WTC11 (cell line): ENCODE results near the gene CELF1. TPM values are rescaled to one million over a fixed set of nuclear protein-coding genes. Genes with fewer than 3 reads are reported as not detected.

Experiments used
- ATAC-seq: fragments of 200-7000 bp; cut with Tn5 transposase; 2 replicates; pipeline ENCODE4 v1.10.0; 2021; ENCODE audit warnings: mild to moderate bottlenecking, moderate library complexity
- CTCF ChIA-PET: fragments of 300-600 bp; sonication (Branson Sonifier 250); formaldehyde crosslinking; loops from one replicate; lab custom pipeline; 2021; ENCODE audit warnings: antibody characterized with exemption; lab: Charles Lee
- POLR2A ChIA-PET: fragments of 350-600 bp; sonication (Branson Sonifier 250); formaldehyde crosslinking; loops from one replicate; lab custom pipeline; 2021; ENCODE audit warnings: antibody characterized with exemption; lab: Charles Lee
- DNase-seq: peaks from one replicate; pipeline ENCODE4 v3.0.0; 2021; ENCODE audit warnings: low spot score
- H3K27ac Mint-ChIP-seq: 2 replicates; pipeline ENCODE4 v1.8.0; 2021; ENCODE audit warnings: mixed read lengths
- H3K27me3 Mint-ChIP-seq: 2 replicates; pipeline ENCODE4 v1.8.0; 2021; ENCODE audit warnings: low read depth, mild to moderate bottlenecking, moderate library complexity, mixed read lengths
- H3K36me3 Mint-ChIP-seq: 2 replicates; pipeline ENCODE4 v1.8.0; 2021; ENCODE audit warnings: mixed read lengths
- H3K4me1 Mint-ChIP-seq: 2 replicates; pipeline ENCODE4 v1.8.0; 2022; ENCODE audit warnings: mixed read lengths
- H3K4me3 Mint-ChIP-seq: 2 replicates; pipeline ENCODE4 v1.8.0; 2021; ENCODE audit warnings: mild to moderate bottlenecking, moderate library complexity, mixed read lengths
- H3K9me3 Mint-ChIP-seq: 2 replicates; pipeline ENCODE4 v1.8.0; 2021; ENCODE audit warnings: mixed read lengths
- ATF1 ChIP-seq: sonication (generic); formaldehyde crosslinking; IDR thresholded peaks from 2 replicates; pipeline ENCODE4 v1.8.1; 2023; ENCODE audit warnings: mild to moderate bottlenecking, moderate library complexity, missing genetic modification reagents
- CREB1 ChIP-seq: sonication (generic); formaldehyde crosslinking; IDR thresholded peaks from 2 replicates; pipeline ENCODE4 v1.8.0; 2023; ENCODE audit warnings: mild to moderate bottlenecking, missing genetic modification reagents
- FOXP1 ChIP-seq: sonication (generic); formaldehyde crosslinking; IDR thresholded peaks from 2 replicates; pipeline ENCODE4 v1.8.0; 2022; ENCODE audit warnings: missing genetic modification reagents, mild to moderate bottlenecking, moderate library complexity, borderline replicate concordance
- GABPB1 ChIP-seq: sonication (generic); formaldehyde crosslinking; IDR thresholded peaks from 2 replicates; pipeline ENCODE4 v1.8.1; 2023; ENCODE audit warnings: mild to moderate bottlenecking, missing genetic modification reagents
- JAZF1 ChIP-seq: fragments of 250-450 bp; sonication (Bioruptor Pico); IDR thresholded peaks from 2 replicates; pipeline ENCODE4 v1.9.0; 2021; ENCODE audit warnings: moderate library complexity, mild to moderate bottlenecking, inconsistent platforms
- NFATC4 ChIP-seq: fragments of 250-450 bp; sonication (Bioruptor Pico); IDR thresholded peaks from 2 replicates; pipeline ENCODE4 v1.9.0; 2021; ENCODE audit warnings: mild to moderate bottlenecking
- NFYB ChIP-seq: sonication (generic); formaldehyde crosslinking; conservative IDR thresholded peaks from 2 replicates; pipeline ENCODE4 v1.8.0; 2022; ENCODE audit warnings: low read depth, missing genetic modification reagents
- SOX15 ChIP-seq: fragments of 250-450 bp; sonication (Bioruptor Pico); IDR thresholded peaks from 2 replicates; pipeline ENCODE4 v1.9.0; 2021; ENCODE audit warnings: mild to moderate bottlenecking
- SP1 ChIP-seq: sonication (generic); formaldehyde crosslinking; conservative IDR thresholded peaks from 2 replicates; pipeline ENCODE4 v1.8.1; 2022; ENCODE audit warnings: missing genetic modification reagents
- ZNF317 ChIP-seq: sonication (generic); formaldehyde crosslinking; IDR thresholded peaks from 2 replicates; pipeline ENCODE4 v1.8.1; 2023; ENCODE audit warnings: low read depth, mild to moderate bottlenecking, moderate library complexity, missing genetic modification reagents, borderline replicate concordance
- ZNF671 ChIP-seq: fragments of 250-450 bp; sonication (Bioruptor Pico); IDR thresholded peaks from 2 replicates; pipeline ENCODE4 v1.8.0; 2021; ENCODE audit warnings: mild to moderate bottlenecking
- total RNA-seq: library from RNA; stranded (reverse); gene quantifications from 3 replicates; pipeline ENCODE4 v1.2.3, GENCODE V29; 2021
- TF ChIP-seq, protein P1 (sequence below): sonication (generic); formaldehyde crosslinking; IDR thresholded peaks from 2 replicates; pipeline ENCODE4 v1.8.0; 2023; ENCODE audit warnings: missing genetic modification reagents
- TF ChIP-seq, protein P2 (sequence below): sonication (generic); formaldehyde crosslinking; IDR thresholded peaks from 2 replicates; pipeline ENCODE4 v1.8.0; 2022; ENCODE audit warnings: mild to moderate bottlenecking, missing genetic modification reagents
- TF ChIP-seq, protein P3 (sequence below): fragments of 250-450 bp; sonication (Bioruptor Pico); IDR thresholded peaks from 2 replicates; pipeline ENCODE4 v1.8.0; 2021; ENCODE audit warnings: mild to moderate bottlenecking
- TF ChIP-seq, protein P4 (sequence below): sonication (generic); formaldehyde crosslinking; IDR thresholded peaks from 2 replicates; pipeline ENCODE4 v1.8.1; 2023; ENCODE audit warnings: mild to moderate bottlenecking, missing genetic modification reagents
- TF ChIP-seq, protein P5 (sequence below): sonication (generic); formaldehyde crosslinking; IDR thresholded peaks from 2 replicates; pipeline ENCODE4 v1.8.1; 2022; ENCODE audit warnings: mild to moderate bottlenecking, moderate library complexity, missing genetic modification reagents
- TF ChIP-seq, protein P6 (sequence below): sonication (generic); formaldehyde crosslinking; IDR thresholded peaks from 2 replicates; pipeline ENCODE4 v1.8.1; 2022; ENCODE audit warnings: missing genetic modification reagents, borderline replicate concordance
- TF ChIP-seq, protein P7 (sequence below): sonication (generic); formaldehyde crosslinking; IDR thresholded peaks from 2 replicates; pipeline ENCODE4 v1.8.1; 2022; ENCODE audit warnings: low read depth, missing genetic modification reagents, borderline replicate concordance
- TF ChIP-seq, protein P8 (sequence below): sonication (generic); formaldehyde crosslinking; conservative IDR thresholded peaks from 2 replicates; pipeline ENCODE4 v1.8.1; 2022; ENCODE audit warnings: mild to moderate bottlenecking, missing genetic modification reagents
- TF ChIP-seq, protein P9 (sequence below): sonication (generic); formaldehyde crosslinking; IDR thresholded peaks from 2 replicates; pipeline ENCODE4 v1.8.1; 2022; ENCODE audit warnings: mild to moderate bottlenecking, missing genetic modification reagents, moderate library complexity, borderline replicate concordance

Gene CELF1
- total RNA-seq, 1 experiment from 2014 or later, result 177 TPM

DNA sequence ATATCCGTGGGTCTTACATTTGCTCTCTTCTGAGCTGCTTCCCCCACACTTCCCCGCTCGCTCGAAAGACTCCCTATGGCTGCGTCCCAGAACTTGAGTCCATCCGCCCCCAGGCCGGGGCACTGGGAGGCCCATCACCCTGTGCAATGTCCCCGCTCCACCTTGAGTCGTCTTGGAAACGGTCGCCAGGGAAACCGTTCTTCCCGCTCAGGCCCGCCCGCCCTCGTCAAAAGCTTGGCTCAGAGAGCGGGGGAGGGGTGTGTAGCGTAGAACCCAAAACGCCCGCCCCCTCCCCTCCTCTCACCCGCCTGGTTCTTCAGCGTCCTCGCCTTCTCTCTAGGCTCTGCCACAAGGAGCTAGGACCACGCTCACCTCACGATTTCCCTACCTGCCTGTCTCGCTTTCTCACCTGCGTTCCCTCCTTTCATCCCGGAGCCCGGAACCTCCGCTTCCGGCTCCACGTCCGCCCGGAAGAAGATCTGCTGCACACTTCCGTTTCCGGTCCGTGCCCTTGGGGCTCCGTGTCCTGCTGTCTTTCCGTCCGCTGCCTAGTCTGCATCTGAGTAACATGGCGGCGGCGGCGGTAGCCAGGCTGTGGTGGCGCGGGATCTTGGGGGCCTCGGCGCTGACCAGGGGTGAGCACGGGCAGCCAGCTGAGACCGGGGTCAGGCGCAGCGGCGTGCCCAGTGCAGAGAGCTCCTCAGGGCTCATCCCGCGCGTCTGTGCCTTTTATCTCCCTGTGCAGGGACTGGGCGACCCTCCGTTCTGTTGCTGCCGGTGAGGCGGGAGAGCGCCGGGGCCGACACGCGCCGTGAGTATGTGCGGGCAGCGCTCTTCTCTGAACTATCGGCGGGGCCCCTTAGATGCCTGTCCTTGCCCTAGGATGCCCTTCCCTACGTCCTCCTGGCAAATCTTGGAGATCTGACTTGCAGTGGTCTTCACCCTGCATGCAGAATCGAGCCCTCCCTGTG is 25.9 kb upstream of the CELF1 start, which contains the start of the genes KBTBD4 and NDUFS3 (continued):
- TF ChIP-seq, protein P1, sequence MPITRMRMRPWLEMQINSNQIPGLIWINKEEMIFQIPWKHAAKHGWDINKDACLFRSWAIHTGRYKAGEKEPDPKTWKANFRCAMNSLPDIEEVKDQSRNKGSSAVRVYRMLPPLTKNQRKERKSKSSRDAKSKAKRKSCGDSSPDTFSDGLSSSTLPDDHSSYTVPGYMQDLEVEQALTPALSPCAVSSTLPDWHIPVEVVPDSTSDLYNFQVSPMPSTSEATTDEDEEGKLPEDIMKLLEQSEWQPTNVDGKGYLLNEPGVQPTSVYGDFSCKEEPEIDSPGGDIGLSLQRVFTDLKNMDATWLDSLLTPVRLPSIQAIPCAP, result peak; percentile 93
- TF ChIP-seq FOXP1 (no peak), SOX15 (CRISPR knock-in tag) (no peak)

DNA sequence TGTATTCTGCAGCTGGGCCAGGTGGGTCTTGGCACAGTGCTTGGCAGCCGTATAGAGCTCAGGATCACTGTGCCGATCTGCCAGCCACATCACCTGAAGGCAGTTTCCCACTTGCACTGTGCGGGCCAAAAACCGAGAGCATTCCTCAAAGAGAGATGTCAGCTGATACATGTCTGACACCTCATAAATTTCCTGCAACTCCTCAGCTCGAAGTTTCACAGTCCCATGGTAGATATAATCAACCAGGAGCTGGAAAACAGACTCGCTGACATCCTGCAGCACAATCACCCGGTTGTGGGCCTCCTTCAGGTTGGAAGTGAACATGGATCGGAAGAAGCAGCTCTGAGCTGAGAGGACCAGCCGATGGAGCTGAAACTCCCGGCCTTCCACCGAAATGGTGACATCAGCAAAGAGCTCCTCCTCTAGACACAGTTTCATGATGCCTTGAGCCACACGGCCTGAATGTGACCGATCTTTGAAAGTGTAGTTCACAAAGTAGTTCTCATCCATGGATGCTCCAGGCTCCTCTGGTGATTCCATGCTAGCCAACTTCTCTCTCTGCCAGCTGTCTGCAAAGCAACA is 24.6 kb upstream of the CELF1 start:
- Mint-ChIP-seq H3K27me3 (no peaks in the 10 kb centered on the region; the same call in 1 of the 2 replicates), H3K9me3 (no peaks in the 10 kb centered on the region), H3K4me3 (peak overlapping the region; percentile 93), H3K27ac (peak overlapping the region; percentile 70; the same call in 1 of the 2 replicates), H3K36me3 (peaks cover 56% of the 10 kb centered on the region), H3K4me1 (peaks cover 18% of the 10 kb centered on the region)
- no peak for ATAC-seq
- CTCF ChIA-PET, result interaction anchor here (0.8 kb wide), 1 partner anchor 26 kb away, joined by 3 read pairs; no protein-coding TSS in a partner anchor
- POLR2A ChIA-PET, result interaction anchor here (0.6 to 1.7 kb wide), 2 partner anchors 12 to 32 kb away, joined by 4 to 6 read pairs; partner anchors contain the start of gene PTPMT1
- DNase-seq, result no peak
- TF ChIP-seq ZNF317 (no peak), NFYB (CRISPR knock-in tag) (no peak), NFATC4 (CRISPR knock-in tag) (no peak), SP1 (CRISPR knock-in tag) (no peak), ATF1 (CRISPR knock-in tag) (no peak), GABPB1 (CRISPR knock-in tag) (no peak), CREB1 (CRISPR knock-in tag) (no peak), ZNF671 (CRISPR knock-in tag) (no peak), SOX15 (CRISPR knock-in tag) (no peak), JAZF1 (CRISPR knock-in tag) (no peak)
- TF ChIP-seq, protein P2, sequence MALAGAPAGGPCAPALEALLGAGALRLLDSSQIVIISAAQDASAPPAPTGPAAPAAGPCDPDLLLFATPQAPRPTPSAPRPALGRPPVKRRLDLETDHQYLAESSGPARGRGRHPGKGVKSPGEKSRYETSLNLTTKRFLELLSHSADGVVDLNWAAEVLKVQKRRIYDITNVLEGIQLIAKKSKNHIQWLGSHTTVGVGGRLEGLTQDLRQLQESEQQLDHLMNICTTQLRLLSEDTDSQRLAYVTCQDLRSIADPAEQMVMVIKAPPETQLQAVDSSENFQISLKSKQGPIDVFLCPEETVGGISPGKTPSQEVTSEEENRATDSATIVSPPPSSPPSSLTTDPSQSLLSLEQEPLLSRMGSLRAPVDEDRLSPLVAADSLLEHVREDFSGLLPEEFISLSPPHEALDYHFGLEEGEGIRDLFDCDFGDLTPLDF (CRISPR knock-in tag), result no peak
- TF ChIP-seq, protein P3, sequence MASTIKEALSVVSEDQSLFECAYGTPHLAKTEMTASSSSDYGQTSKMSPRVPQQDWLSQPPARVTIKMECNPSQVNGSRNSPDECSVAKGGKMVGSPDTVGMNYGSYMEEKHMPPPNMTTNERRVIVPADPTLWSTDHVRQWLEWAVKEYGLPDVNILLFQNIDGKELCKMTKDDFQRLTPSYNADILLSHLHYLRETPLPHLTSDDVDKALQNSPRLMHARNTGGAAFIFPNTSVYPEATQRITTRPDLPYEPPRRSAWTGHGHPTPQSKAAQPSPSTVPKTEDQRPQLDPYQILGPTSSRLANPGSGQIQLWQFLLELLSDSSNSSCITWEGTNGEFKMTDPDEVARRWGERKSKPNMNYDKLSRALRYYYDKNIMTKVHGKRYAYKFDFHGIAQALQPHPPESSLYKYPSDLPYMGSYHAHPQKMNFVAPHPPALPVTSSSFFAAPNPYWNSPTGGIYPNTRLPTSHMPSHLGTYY (CRISPR knock-in tag), result no peak
- TF ChIP-seq, protein P4, sequence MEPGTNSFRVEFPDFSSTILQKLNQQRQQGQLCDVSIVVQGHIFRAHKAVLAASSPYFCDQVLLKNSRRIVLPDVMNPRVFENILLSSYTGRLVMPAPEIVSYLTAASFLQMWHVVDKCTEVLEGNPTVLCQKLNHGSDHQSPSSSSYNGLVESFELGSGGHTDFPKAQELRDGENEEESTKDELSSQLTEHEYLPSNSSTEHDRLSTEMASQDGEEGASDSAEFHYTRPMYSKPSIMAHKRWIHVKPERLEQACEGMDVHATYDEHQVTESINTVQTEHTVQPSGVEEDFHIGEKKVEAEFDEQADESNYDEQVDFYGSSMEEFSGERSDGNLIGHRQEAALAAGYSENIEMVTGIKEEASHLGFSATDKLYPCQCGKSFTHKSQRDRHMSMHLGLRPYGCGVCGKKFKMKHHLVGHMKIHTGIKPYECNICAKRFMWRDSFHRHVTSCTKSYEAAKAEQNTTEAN (CRISPR knock-in tag), result no peak
- TF ChIP-seq, protein P5, sequence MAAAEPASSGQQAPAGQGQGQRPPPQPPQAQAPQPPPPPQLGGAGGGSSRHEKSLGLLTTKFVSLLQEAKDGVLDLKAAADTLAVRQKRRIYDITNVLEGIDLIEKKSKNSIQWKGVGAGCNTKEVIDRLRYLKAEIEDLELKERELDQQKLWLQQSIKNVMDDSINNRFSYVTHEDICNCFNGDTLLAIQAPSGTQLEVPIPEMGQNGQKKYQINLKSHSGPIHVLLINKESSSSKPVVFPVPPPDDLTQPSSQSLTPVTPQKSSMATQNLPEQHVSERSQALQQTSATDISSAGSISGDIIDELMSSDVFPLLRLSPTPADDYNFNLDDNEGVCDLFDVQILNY (CRISPR knock-in tag), result no peak
- TF ChIP-seq, protein P6, sequence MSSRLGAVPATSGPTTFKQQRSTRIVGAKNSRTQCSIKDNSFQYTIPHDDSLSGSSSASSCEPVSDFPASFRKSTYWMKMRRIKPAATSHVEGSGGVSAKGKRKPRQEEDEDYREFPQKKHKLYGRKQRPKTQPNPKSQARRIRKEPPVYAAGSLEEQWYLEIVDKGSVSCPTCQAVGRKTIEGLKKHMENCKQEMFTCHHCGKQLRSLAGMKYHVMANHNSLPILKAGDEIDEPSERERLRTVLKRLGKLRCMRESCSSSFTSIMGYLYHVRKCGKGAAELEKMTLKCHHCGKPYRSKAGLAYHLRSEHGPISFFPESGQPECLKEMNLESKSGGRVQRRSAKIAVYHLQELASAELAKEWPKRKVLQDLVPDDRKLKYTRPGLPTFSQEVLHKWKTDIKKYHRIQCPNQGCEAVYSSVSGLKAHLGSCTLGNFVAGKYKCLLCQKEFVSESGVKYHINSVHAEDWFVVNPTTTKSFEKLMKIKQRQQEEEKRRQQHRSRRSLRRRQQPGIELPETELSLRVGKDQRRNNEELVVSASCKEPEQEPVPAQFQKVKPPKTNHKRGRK, result no peak
- TF ChIP-seq, protein P7, sequence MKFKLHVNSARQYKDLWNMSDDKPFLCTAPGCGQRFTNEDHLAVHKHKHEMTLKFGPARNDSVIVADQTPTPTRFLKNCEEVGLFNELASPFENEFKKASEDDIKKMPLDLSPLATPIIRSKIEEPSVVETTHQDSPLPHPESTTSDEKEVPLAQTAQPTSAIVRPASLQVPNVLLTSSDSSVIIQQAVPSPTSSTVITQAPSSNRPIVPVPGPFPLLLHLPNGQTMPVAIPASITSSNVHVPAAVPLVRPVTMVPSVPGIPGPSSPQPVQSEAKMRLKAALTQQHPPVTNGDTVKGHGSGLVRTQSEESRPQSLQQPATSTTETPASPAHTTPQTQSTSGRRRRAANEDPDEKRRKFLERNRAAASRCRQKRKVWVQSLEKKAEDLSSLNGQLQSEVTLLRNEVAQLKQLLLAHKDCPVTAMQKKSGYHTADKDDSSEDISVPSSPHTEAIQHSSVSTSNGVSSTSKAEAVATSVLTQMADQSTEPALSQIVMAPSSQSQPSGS (CRISPR knock-in tag), result no peak
- TF ChIP-seq, protein P8, sequence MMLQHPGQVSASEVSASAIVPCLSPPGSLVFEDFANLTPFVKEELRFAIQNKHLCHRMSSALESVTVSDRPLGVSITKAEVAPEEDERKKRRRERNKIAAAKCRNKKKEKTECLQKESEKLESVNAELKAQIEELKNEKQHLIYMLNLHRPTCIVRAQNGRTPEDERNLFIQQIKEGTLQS (CRISPR knock-in tag), result no peak
- TF ChIP-seq, protein P9, sequence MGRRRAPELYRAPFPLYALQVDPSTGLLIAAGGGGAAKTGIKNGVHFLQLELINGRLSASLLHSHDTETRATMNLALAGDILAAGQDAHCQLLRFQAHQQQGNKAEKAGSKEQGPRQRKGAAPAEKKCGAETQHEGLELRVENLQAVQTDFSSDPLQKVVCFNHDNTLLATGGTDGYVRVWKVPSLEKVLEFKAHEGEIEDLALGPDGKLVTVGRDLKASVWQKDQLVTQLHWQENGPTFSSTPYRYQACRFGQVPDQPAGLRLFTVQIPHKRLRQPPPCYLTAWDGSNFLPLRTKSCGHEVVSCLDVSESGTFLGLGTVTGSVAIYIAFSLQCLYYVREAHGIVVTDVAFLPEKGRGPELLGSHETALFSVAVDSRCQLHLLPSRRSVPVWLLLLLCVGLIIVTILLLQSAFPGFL (CRISPR knock-in tag), result no peak
